Colonic mucosa (tissue), 4 donors: ENCODE measurements around the gene RBM19. TPM values are rescaled to one million over a fixed set of nuclear protein-coding genes. Genes with fewer than 3 reads are reported as not detected.
"Not testable (repeated sequence)": the region's sequence is repeated elsewhere in the genome, so short reads cannot be mapped to it uniquely, and the experiment has no call there.

Experiments
- DNase-seq: peaks from one replicate; pipeline ENCODE4 v3.0.0-alpha.2; 2020
- H3K27ac ChIP-seq: fragments of 200-600 bp; one replicate; pipeline ENCODE4 v1.8.0; 2021
- H3K27me3 ChIP-seq: fragments of 200-600 bp; one replicate; pipeline ENCODE4 v1.8.0; 2021
- H3K36me3 ChIP-seq: fragments of 200-600 bp; one replicate; pipeline ENCODE4 v1.8.0; 2021
- H3K4me1 ChIP-seq: fragments of 200-600 bp; one replicate; pipeline ENCODE4 v1.8.0; 2021; ENCODE audit warnings: mild to moderate bottlenecking
- H3K4me3 ChIP-seq: fragments of 200-600 bp; one replicate; pipeline ENCODE4 v1.8.0; 2021
- H3K9ac ChIP-seq, 2 donors: one replicate each; pipeline ENCODE4 v1.7.0; 2013; ENCODE audit warnings: control low read depth in 2 of 2, low read depth in 2 of 2, low read length in 2 of 2
- H3K9me3 ChIP-seq: fragments of 200-600 bp; one replicate; pipeline ENCODE4 v1.8.0; 2021
- intact Hi-C: fragments of 100-400 bp; cut with DNase I; formaldehyde crosslinking; loops from one replicate; pipeline ENCODE4 v1.14.1; 2022
- total RNA-seq, 2 donors: library from RNA; stranded (reverse); fragmentation: NEBNext Ultra II Directional in 1 of 2; extraction: Animal tissue kit (Norgen Biotek cat#: 25700) in 1 of 2; gene quantifications; one replicate each; pipeline ENCODE4 v1.2.1, GENCODE V29; 2021
- TF ChIP-seq, protein P1 (sequence below): fragments of 200-600 bp; IDR thresholded peaks from one replicate; pipeline ENCODE4 v1.8.0; 2022; ENCODE audit warnings: antibody characterized with exemption, mild to moderate bottlenecking
- donor health status: healthy.
- donor health status: DM: no; HTN: no; CAD: no.
- donor health status: DM: no; HTN: no; CAD: no.

RBM19 gene
- total RNA-seq, 2 donors from 2014 or later, result 13.5 to 33.1 TPM

DNA sequence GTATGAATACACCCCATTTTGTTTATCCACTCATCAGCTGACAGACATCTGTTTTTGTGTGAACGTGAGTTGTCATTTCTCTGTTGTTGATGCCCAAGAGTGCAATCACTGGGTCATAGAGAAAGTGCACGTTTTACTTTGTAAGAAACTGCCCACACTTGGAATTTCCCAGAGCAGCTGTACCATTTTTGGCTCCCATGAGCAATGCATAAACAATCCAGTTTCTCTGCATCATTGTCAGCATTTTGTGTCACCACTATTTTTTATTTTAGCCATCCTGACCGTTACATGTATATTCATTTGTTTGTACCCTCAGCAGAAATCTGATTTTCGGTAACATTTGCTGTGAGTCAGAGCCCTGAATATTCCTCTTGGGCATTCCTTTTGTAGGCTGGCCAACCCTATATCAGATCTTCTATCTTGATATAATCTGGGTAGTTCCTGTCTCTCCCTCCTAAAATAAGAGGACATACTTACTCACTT is 62.7 kb downstream of the RBM19 start:
- no peaks in the 10 kb centered on the region for H3K4me1 ChIP-seq
- H3K9ac ChIP-seq, result no peak overlapping the region
- H3K9me3 ChIP-seq, result no peaks in the 10 kb centered on the region
- H3K4me3 ChIP-seq, result no peak overlapping the region
- no peak for DNase-seq
- intact Hi-C loops, result no loop called here
- no peaks in the 10 kb centered on the region for H3K27me3 ChIP-seq
- H3K36me3 ChIP-seq, result no peaks in the 10 kb centered on the region
- TF ChIP-seq, protein P1, sequence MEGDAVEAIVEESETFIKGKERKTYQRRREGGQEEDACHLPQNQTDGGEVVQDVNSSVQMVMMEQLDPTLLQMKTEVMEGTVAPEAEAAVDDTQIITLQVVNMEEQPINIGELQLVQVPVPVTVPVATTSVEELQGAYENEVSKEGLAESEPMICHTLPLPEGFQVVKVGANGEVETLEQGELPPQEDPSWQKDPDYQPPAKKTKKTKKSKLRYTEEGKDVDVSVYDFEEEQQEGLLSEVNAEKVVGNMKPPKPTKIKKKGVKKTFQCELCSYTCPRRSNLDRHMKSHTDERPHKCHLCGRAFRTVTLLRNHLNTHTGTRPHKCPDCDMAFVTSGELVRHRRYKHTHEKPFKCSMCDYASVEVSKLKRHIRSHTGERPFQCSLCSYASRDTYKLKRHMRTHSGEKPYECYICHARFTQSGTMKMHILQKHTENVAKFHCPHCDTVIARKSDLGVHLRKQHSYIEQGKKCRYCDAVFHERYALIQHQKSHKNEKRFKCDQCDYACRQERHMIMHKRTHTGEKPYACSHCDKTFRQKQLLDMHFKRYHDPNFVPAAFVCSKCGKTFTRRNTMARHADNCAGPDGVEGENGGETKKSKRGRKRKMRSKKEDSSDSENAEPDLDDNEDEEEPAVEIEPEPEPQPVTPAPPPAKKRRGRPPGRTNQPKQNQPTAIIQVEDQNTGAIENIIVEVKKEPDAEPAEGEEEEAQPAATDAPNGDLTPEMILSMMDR, result no peak
- no peak overlapping the region for H3K27ac ChIP-seq

DNA sequence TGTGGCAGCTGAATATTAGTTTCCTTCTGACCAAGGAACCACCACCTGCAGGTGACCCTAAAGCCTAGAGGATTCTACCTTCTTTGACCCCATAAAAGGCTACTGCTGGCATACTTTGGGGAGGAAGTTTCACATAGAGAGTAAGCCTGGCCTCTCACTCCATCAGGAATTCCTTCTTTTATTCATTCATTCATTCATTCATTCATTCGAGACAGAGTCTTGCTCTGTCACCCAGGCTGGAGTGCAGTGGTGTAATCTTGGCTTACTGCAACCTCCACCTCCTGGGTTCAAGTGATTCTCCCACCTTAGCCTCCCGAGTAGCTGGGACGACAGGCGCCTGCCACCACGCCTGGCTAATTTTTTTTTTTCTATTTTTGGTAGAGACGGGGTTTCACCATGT is 64.8 kb downstream of the RBM19 start:
- H3K36me3 ChIP-seq, H3K9me3 ChIP-seq, H3K9ac ChIP-seq, DNase-seq, H3K4me3 ChIP-seq, intact Hi-C loops, H3K4me1 ChIP-seq, H3K27me3 ChIP-seq, H3K27ac ChIP-seq: not testable (repeated sequence)

DNA sequence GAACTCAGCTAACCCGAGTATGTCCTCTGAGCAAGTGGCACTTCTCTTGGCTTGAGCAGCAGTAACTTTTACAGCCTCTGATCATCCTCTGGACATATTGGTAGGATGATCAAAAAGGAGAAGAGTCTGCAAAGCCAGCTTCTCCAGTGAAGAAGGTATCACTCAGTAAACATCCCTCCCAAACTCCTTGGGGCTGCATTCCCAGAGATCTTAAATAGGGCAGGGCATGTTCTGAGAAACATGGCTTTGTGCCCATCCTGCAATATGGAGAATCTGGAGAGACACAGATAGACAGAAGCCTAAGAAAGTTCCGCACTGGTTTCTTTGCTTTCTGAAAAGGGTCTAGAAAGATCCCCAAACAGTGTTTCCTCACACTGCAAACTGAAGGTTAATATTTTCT is 65.4 kb downstream of the RBM19 start:
- H3K9ac ChIP-seq, result no peak overlapping the region
- no peaks in the 10 kb centered on the region for H3K27me3 ChIP-seq
- H3K9me3 ChIP-seq, result no peaks in the 10 kb centered on the region
- no peaks in the 10 kb centered on the region for H3K36me3 ChIP-seq
- intact Hi-C loops, result no loop called here
- no peak overlapping the region for H3K4me3 ChIP-seq
- TF ChIP-seq, protein P1, result no peak
- DNase-seq, result no peak
- no peaks in the 10 kb centered on the region for H3K4me1 ChIP-seq
- no peak overlapping the region for H3K27ac ChIP-seq

DNA sequence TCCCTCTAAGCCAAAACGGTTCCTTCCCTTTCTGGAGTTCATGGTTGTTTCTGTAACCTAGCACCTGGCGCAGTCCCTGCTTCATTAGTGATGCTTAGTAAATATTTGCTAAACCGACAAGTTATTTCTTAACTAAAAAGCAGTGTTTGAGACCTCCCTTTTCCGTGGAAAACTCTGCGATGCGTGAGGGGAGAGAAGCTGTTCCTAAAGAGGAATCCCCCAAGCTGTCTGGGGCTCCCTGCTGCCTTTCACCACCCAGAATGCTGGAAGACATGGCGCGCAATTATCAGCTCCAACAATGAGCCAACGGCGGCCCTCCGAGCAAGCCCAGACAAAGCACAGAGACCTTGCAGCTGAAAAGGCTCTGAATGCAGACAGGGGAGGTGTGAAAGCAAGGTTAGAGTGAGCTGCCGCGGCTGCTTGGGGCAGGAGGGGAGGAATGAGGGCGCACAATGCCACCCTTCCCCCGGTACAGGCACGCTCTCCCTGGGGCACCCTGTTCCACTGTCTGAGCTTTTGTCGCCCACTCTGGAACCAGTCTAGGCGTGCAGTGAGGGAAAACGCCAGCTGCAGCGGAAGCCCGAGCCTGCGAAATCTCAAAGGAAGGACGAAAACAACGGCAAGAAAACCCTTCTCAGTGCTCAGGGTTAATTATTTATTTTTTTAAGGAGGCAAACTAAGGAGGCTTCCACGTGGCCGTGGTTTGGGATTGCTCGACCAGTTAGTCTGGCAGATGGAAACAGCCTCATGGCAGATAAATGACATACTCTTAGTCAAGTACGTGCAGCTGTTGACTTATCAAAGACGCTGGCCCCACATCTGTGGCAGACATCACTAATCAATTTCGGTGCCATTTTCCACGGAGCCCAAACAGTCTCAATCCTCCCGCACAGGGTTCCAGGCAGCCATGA is 66.3 kb downstream of the RBM19 start:
- Histone ChIP-seq H3K36me3 (no peaks in the 10 kb centered on the region), H3K4me1 (no peaks in the 10 kb centered on the region), H3K27me3 (no peaks in the 10 kb centered on the region), H3K27ac (no peak overlapping the region), H3K4me3 (no peak overlapping the region), H3K9me3 (no peaks in the 10 kb centered on the region), H3K9ac (no peak overlapping the region)
- TF ChIP-seq, protein P1, result no peak
- intact Hi-C loops, result no loop called here
- no peak for DNase-seq

DNA sequence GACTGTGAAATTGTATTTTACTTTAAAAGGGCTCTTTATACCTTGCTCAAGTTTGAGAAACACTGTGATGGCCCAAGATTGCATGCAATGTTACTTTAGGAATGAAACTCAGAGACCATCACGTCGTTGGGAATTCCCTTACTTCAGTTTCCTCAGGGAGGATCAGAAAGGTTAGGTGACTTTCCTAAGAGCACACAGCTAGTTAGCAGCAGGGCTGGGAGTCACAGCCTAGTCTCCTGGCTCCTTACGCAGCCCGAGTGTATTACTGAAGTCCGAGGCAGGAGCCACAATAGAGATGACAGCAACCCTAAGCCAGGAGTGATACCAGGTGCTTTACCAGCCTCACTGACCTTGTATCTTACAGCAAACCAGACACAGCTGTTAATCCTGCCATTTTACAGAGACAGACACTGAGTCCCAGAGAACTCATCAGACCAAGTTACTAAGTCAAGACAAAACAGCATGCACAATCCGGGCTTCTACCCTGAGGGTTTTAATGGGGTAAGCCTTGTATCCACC is 67.0 kb downstream of the RBM19 start:
- no peaks in the 10 kb centered on the region for H3K4me1 ChIP-seq
- no peaks in the 10 kb centered on the region for H3K27me3 ChIP-seq
- TF ChIP-seq, protein P1, result no peak
- H3K4me3 ChIP-seq, result no peak overlapping the region
- H3K9me3 ChIP-seq, result no peaks in the 10 kb centered on the region
- intact Hi-C loops, result no loop called here
- H3K9ac ChIP-seq, result no peak overlapping the region
- H3K36me3 ChIP-seq, result no peaks in the 10 kb centered on the region
- no peak for DNase-seq
- no peak overlapping the region for H3K27ac ChIP-seq

DNA sequence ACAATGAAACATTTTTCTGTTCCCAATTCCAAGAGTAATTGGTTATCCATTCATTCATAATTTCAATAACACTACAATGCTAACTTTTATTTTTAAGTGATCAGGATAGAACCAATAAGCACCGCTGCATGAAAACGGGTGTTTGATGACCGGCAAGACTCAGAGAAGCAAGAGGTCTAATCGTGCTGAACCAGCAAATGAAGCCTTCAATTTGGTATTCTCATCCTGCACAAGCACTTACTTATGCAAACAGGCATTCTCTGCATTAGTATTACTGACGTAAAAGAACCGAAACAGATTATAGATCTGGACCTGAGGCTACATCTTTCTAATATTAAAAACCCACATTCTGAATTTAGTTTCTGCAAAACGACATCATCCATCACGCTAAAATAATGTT is 67.7 kb downstream of the RBM19 start:
- H3K4me3 ChIP-seq, result no peak overlapping the region
- no peak for DNase-seq
- H3K9ac ChIP-seq, result no peak overlapping the region
- H3K36me3 ChIP-seq, result no peaks in the 10 kb centered on the region
- no peaks in the 10 kb centered on the region for H3K4me1 ChIP-seq
- H3K27me3 ChIP-seq, result no peaks in the 10 kb centered on the region
- H3K27ac ChIP-seq, result no peak overlapping the region
- no peaks in the 10 kb centered on the region for H3K9me3 ChIP-seq
- TF ChIP-seq, protein P1, result no peak
- intact Hi-C loops, result no loop called here
